HG02981 (cell line): ENCODE measurements around the gene OBP2A.

Experiments
- ATAC-seq: cut with Tn5 transposase; IDR thresholded peaks from one replicate; pipeline ENCODE4 v1.9.1; 2021; ENCODE audit warnings: mild to moderate bottlenecking, moderate library complexity; ENCODE audit not compliant: unreplicated experiment

OBP2A gene

GRCh38 chr9:135575995-135576631 lies 30.2 kb downstream of the OBP2A start:
- no peak for ATAC-seq

DNA sequence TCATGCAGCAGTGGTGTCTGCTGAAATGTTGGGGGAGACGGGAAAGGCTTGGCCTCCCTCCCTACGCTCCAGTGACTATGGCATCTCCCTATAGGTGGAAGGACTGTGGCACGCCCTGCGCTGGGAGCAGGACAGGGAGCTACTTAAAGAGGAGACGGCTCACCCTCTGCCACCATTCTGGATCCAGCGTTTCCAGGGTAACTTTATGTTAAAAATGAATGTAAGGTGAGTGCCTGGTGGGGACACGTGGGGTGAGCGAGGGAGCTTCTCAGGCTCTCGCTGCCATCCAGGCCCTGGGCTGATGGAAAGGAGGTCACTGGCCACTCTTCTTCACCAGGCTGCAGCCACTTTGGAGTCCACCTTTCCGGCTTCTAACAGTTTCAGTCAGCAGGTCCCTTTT lies 31.3 kb downstream of the OBP2A start:
- no peak for ATAC-seq

DNA sequence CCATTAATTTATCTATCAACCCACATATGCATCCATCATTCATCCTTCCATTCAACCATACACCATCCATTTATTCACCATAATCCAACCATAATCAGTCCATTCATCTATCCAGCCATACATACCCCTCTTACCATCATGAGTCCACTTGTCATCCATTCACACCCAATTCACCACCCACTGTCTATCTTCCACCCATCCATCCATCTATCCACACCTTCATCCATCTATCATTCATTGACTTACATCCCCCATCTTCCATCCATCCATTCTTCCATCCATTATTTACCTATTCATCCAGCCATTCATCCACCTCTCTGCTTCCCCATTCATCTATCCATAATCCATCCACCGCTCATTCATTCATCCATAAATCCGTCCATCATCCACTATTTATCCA lies 33.4 kb downstream of the OBP2A start:
- ATAC-seq, result no peak

DNA sequence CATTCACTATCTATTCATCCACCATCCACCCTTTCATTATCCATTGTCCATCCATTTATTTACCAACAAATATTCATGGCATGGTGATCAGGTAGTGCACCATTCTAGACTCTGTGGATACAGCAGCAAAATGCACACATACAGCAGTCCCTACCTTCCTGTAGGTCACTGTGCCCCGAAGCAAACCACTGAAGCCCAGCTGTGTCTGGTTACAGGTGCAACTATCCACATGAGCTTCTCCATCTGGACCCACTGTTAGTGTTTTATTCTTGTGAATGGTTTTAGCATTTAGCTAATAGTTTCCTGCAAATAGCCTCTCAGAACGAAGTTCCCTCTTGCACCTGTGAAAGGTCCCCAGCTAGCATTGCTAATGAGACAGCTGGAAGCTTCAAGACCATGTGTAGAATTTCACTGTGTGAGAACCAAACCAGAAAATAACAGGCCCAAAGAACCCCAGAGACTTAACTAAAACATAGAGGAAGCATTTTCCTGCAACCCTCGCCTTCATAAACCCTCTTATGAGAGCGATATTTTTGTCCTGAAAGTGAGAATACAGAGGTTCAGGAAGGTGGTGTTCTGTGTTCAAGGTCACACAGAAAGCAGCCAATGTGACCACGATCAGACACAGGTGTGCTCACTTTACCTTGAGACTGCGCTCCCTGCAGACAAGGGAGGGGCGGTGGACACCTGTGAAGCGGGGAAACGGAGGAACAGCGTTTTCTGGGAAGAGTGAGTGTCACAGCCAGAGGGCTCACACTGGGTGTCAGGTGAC lies 34.1 kb downstream of the OBP2A start:
- no peak for ATAC-seq

GRCh38 chr9:135580664-135581380 lies 34.9 kb downstream of the OBP2A start:
- ATAC-seq, result no peak

DNA sequence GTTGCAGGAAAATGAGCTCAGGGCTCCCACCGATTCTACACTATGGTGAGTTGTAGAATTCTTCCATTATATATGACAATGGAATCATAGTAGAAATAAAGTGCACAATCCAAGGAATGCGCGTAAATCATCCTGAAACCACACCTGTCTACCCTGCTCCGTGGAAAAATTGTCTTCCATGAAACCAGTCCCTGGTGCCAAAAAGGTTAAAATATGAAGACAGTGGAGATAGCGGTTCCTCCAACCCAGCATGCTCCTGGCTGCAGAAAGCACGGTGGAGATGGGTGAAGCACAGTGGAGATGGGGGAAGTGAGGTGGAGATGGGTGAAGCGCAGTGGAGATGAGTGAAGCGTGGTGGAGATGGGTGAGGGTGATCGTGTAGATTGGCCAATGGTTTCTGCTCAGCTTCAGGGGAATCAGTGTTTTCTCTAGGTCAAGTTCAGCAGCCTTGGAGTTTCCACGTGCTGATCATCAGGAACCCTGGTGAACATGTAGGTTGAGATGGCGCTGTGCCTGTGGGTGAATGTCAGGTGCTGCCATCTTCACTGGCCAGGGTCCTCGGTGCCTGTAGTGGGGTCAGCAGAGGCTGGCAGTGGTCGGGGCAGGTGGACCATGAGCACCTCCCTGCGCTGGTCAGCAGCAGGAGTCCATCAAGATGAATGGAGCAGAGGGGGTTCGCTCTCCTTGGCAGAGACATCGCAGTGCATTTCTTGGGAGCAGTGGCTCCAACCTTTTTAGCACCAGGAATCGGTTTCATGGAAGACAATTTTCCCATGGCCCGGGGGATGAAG lies 35.9 kb downstream of the OBP2A start:
- no peak for ATAC-seq

- ATAC-seq, result no peak
Observed at GRCh38 chr9:135582541-135582940, 36.6 kb downstream of the OBP2A start.

- no peak for ATAC-seq
Observed at GRCh38 chr9:135582966-135583687, 37.2 kb downstream of the OBP2A start.

DNA sequence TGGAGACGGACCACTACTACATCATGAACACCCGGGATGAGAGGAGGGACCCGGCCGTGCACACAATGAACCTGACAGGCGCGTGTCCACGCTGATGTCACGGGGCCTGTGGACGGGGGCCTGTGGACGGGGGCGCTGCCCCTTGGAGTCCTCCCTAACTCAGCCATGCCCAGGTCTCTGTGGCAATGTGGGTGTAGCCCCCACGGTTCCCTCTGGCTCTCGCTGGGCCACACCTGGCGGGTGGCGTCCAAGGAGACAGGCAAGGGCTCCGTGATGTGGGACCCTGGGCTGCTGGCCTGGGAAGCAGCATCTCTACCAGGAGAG lies 37.7 kb downstream of the OBP2A start:
- no peak for ATAC-seq

- ATAC-seq, result no peak
Observed at GRCh38 chr9:135584371-135584770, 38.4 kb downstream of the OBP2A start.

DNA sequence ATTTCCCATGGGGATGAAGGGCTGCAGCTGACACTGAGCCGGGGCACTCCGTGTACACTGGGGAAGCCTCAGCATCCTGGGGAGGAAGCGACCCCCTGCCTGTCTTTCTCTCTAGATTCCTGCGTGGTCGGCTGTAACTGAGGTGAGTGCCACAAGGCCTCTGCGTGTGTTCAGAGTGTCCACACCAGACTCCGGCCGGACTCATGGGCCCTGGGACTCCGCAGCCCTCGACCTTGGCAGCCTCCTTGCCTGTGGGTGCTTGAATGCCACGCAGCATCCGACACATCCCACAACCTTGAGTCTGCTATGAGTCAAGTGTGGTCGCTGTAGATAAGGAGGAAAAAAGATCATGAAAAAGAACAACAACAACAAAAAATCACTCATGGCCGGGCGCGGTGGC lies 39.0 kb downstream of the OBP2A start:
- ATAC-seq, result no peak

- no peak for ATAC-seq
Observed at GRCh38 chr9:135586601-135587109, 40.7 kb downstream of the OBP2A start.

DNA sequence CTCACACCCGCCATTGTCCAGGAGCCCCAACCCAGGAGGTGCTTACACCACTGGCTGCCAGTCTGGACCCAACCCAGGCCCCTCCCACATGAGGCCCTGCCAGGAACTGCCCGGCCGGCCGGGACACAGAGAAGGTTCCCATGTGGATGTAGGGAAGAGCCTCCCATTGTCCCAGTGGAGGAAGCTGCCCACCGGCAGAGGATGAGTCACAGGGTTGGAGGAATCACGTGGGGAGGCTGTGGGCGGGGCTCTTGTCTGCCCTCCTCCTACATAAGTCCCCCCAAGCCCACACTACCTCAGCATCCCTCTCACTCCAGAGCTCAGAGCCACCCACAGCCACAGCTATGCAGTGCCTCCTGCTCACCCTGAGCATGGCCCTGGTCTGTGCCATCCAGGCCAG lies 41.7 kb downstream of the OBP2A start:
- ATAC-seq, result no peak

DNA sequence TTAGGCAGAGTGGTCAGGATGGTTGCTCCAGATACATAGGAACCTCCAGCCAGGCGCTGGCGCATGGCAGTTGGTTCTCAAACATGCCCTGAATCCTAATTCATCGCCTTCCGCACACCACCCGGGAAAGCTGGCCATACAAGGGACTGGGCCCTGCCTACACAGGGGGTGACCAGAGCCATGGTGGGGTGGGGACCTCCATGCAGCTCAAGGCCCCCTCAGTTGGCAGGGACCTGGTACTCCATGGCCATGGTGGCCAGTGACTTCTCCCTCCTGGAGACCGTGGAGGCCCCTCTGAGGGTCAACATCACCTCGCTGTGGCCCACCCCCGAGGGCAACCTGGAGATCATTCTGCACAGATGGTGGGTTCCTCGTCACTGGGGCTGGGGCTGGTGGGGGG lies 42.4 kb downstream of the OBP2A start:
- ATAC-seq, result no peak

GRCh38 chr9:135588886-135589595 lies 43.1 kb downstream of the OBP2A start:
- no peak for ATAC-seq

DNA sequence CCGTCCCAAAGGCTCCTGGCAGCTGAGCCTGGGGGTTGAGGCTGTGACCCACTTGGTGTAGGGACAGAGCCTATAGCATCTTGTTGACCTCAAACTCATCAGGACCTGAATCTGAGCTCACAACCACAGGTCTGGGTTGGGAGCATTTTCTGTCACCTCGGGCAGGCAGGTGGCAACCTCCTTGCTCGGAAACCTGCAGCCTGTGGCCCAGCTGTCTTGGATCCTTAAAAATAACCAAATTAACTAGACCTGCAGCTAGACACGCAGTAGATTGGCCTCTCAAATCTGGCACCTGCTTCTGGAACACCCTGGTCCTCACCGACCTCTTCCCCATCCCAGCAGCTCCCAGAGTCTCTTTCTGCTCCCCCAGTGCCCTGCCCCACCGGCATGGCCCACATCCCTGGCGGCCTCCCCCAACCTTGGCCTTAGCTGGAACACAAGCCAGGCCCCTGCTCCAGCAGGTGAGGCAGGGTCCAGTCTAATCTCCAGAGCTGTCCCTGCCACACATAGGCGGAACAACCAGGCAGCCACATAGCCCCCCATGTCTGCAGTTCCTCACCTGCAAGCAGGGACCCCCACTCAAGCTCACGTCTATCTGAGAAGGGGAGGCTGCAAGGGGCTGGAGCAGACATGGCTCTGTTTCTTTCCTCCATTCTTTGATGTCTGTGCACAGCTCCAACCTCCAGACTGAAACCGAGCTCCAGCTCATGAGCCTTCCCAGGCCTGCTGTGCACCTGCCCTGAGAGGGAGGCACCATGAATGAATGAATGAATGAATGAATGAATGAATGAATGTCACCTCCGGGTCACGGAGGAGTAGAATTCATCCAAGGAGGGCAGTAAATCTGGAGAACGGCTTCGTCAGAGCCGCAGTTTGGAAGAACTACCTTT lies 43.9 kb downstream of the OBP2A start:
- ATAC-seq, result no peak

DNA sequence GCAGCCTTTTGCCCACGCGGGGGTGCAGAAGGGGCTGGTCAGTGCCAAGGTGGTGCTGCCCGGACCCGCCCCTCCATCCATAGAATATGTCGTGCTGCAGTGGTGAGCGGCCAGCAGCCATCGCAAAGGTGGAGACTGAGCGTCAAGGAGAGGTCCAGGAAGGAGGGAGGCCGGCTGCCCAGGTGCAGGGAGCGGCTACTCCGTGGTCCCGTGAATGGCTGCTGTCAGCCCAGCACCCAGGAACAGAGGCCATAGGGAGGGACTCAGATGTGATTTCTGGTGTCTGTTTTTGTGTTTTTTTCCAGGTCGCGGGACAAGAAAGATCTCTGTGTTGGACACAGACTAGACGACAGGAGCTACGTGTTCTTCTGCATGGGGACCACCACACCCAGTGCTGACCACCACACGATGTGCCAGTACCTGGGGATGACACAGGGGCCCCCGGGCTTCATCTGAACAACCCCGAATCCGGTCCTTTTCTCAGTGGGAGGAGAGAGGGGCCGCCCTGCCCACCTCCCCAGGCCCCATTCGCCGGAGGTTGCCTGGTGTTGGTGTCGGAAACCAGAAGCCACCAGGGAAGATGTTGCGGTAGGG lies 44.7 kb downstream of the OBP2A start:
- no peak for ATAC-seq

DNA sequence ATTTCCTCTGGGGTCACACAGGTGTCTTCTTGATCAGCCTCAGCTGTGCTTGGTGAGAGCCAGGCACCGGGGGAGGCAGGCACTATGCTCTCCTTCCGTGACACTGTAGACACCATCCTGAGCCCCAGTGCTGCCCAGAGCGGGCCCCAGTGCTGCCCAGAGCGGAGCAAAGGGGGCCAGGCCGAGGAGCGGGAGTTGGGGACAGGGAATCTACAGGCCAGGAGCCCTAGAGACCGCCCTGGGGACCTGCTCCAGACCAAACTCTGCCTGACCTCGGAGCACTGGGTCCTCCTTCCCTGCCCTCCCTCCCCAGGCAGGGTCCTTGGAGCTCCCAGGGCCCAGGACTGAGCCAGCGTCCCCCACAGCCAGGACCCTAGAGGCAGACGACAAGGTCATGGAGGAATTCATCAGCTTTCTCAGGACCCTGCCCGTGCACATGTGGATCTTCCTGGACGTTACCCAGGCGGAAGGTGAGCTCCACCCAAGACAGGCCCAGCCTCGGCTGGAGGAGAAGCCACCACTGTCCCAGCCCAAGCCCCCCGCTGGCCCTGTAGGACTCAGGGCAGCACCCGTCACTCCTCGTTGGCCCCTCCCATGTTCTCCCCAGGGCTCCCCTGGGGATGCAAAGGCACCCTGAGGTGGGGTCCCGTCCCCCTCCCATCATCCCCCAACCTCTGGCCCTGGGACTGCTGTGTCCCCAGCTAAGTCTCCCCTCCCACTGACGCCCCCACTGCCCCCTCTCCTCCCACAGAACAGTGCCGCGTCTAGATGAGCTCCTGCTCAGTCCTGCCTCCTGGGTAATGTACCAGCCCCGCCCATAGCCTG lies 45.8 kb downstream of the OBP2A start:
- no peak for ATAC-seq
